ENCODE measurements around the gene AKAP6. TPM values are rescaled to one million over a fixed set of nuclear protein-coding genes. Genes with fewer than 3 reads are reported as not detected.

AKAP6 gene
- total RNA-seq, 1 experiment from 2014 or later = 2.3 TPM

DNA sequence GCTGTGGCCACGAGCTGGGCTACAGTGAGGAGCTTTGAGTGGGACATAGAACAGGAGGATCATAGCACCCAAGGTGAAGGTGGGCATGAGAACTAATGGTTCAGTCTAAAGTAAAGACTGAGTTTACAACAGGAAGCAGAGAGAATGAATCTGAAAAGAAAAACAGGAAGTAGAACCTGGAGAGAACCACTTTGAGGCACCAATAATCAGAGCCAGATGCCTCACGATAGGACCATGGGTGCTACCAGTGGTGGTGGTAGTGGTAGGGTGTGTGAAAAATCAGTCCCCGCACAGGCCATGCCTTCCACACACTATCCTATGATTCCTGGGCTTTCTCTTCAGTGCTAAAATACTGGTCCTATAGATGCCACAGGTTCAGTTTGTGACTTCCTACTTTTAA is 293.6 kb downstream of the AKAP6 start:
- no peak for DNase-seq (ENCODE audit: low spot score)
- in situ Hi-C loops (cut with HindIII; ENCODE audit: low sequenced_read_pairs) = no loop called here

DNA sequence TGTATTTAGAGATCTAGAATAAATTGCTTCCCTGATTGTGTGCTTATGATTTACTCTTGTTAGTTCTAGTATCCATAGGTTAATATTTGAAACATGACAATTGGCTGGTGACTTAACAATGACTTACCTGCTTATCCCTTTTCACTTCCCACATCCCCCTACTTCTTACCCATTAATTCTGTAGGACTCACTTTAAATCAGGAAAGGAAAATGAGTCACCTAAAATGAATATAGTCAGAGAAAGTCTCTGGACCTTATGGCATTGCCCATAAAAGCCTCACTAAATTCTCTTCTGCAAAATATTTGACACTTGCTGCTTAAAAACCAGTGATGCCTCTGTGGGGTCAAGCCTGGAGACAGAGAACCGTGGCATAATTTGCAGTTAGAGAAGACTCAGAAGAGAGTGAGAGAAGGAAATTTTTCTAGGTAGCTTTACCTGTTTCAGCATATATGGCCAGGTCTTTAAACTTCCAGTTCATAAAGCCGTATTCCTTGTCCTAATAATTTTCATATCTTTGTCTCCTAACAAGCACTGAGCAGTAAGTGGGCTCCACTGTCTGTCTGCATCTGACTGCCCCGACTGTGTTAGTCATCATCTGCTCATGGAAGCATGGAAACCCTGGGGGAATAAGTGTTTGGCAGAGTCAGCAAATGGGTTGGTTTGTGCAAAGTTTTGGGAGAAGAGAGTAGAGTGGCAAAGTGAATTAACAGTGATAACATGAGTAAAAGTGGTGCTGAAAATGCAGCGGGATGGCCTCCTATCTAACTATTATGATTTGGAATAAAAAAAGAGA is 294.4 kb downstream of the AKAP6 start:
- in situ Hi-C loops (cut with HindIII; ENCODE audit: low sequenced_read_pairs) = no loop called here
- DNase-seq (ENCODE audit: low spot score) = no peak

DNA sequence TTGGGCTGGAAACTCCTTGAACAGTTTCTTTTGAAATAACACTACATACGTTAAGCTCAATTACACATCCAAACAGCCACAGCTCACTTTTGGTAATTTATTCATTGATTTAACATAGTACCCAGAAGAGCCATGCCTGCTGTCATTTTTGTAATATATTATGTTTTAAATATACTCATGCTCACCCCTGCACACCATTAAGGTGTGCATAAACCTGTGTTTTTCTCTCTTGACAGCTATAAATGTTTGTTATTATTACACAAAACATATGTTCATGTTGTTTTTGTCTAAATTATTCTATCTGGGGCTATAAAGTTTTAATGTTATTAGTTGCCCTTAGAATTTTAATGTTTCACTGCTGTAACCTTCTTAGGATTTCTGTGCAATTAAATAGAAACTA is 296.1 kb downstream of the AKAP6 start:
- in situ Hi-C loops (cut with HindIII; ENCODE audit: low sequenced_read_pairs) = no loop called here
- DNase-seq (ENCODE audit: low spot score) = no peak

DNA sequence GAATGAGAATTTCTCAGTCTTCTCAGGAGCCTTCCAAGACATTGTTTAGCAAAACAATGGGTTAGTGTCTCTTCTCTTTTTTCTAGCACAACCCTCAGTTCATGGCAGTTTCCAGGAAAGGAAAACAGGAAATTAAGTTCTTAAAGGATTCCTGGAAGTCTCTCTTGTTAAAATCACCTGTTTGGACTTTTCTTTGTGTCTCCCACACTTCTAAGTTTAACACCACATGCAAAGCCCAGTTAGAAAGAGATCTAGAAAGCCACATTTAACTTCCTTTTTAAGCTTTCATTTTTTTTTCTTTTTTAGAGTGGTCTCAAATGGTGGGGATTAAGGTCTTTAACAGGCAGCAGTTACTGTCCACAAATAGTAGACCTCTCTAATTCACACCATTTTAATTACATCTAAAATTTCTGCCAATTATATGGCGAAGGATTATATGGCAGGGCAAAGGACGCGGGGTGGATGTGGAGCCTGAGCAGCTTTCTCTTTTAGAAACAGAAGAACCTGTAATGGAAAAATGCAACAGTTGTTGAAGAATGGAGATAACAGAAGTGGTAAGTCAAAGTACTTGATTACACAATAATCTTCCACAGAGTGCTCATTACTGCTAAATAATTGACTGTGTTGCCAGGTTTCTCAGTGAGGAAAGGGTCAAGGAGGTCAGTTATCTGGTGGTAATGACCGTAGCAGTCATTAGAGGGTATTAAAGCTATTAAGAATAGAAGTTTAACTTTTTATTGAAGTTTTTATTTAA is 298.6 kb downstream of the AKAP6 start:
- DNase-seq (ENCODE audit: low spot score) = no peak
- in situ Hi-C loops (cut with HindIII; ENCODE audit: low sequenced_read_pairs) = no loop called here

DNA sequence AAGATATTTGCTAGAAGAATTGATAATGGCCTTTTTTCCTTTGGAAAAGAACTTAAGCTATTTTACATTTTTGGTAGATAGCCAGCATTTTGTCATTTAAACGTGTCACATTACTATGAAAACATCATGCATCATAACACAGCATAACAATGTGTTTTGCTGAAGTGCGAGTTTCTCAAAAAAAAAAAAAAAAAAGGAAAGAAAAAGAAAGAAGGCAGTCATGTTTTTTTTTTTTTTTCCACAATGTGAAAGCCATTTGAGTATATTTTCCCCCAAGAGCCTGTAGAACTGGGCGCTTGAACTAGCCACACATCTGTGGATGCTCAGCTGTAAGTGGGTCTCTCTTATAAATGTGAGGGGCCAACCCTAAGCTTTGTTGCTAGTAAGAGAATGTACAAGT is 300.1 kb downstream of the AKAP6 start:
- no peak for DNase-seq (ENCODE audit: low spot score)
- in situ Hi-C loops (cut with HindIII; ENCODE audit: low sequenced_read_pairs) = no loop called here

DNA sequence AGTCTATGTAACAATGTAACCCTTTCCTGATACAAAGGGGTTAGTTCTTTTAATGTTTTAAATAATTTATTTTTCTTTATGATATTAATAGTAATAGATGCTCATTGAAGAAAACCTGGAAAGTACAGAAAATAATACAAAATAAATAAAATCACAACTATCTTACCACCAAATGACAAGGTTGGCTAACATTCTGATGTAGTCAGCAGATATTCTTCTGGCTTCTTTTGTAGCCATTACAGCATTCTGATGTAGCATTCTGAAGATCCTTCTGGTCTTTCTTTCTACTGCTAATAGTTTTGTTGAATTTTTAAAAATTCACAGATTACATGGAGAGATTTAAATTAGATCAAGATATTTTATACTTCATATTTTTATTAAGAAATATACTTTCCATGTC is 301.6 kb downstream of the AKAP6 start:
- in situ Hi-C loops (cut with HindIII; ENCODE audit: low sequenced_read_pairs) = no loop called here
- DNase-seq (ENCODE audit: low spot score) = no peak

DNA sequence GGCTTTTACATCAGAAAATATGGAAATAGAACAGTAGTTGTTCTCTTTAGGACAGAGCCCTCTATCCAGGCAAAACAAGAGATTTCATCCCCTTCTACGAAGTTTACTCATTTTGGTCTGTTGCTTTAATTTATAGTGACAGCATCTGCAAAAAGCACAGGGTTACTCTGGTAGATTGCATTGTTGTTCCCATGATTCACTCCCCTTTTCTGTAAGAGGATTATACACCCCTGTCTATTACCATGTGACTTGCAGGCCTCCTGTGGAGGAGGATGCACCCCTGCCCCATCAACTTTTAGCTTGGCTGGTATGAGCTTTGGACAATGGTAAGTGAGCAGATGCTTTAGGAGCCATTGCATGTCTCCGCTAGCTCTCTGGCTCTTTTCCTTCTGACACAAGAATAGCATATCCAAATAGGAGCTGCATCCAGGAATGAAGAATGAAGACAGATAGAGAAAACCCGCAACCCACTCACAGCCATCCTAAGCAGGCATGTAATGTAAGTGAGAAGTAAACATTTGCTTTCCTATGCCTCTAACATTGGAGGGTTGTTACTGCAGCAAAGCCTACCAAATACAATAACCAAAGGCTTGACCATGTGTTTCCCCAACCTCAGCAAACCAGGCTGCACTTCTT is 304.2 kb downstream of the AKAP6 start:
- DNase-seq (ENCODE audit: low spot score) = no peak
- in situ Hi-C loops (cut with HindIII; ENCODE audit: low sequenced_read_pairs) = no loop called here

DNA sequence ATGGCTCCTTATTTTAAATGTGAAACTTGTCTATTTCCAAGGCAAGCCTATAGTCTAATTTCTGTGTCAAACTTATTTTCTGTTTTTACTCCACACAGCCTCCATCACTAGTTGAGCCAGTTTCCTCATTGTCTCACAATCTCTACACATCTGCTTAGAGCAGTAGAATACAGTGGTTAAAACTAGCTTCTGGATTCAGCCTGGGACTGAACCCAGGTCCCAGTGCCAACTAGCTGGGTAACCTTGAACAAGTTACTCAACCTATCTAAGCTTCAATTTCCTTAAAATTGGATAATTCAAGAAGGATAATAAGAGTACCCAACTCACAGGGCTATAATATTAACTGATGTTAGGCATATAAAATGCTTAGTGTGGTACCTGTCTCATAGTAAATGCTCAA is 304.8 kb downstream of the AKAP6 start:
- no peak for DNase-seq (ENCODE audit: low spot score)
- in situ Hi-C loops (cut with HindIII; ENCODE audit: low sequenced_read_pairs) = no loop called here

DNA sequence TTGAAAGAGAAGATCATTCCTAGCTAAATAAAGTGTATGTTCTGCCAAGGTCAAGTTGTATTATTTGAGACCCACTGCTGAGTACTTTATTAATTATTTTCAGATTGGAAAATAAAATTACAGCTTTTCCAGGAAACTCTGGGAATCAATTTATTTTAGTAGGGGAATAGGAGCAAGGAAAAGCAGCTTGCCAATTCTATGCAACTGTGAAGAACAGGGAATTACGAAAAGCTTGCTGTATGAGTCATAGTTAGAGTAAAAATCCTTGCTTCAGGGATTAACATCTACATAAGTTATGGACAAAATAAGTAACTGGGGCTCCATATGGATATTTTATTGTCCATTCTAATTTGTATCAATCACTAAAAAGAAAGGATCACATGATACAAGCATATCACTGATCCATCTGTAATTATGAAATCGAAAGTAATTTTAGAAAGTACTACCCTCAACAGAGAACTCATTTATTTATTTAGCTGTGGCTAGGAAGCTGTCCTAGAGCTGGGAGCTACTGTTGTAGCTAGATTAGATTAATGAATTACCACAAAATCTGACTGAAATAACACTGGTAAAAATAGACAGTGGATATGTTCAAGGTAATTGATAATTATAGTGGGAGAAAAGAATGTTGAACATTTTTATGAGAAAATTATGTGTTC is 306.1 kb downstream of the AKAP6 start:
- no peak for DNase-seq (ENCODE audit: low spot score)
- in situ Hi-C loops (cut with HindIII; ENCODE audit: low sequenced_read_pairs) = no loop called here

DNA sequence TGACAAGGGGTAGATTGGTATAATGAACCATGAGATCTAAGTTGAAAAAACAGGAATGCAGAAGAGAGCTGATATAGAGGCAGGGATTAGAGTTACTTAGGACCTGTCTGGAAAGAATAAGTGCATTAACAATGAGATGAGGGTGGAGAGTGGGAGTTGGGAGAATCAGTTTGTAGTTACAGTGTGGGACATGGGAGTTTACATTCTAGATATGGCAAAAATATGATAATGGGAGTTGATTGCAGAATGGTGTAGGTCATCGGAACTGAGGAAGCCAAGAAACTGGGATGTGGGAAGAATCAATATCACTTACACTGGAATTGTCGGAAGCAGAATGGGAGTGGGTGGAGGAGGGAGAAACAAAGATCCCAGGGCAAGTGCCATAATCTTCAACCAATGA is 308.5 kb downstream of the AKAP6 start:
- in situ Hi-C loops (cut with HindIII; ENCODE audit: low sequenced_read_pairs) = no loop called here
- no peak for DNase-seq (ENCODE audit: low spot score)

DNA sequence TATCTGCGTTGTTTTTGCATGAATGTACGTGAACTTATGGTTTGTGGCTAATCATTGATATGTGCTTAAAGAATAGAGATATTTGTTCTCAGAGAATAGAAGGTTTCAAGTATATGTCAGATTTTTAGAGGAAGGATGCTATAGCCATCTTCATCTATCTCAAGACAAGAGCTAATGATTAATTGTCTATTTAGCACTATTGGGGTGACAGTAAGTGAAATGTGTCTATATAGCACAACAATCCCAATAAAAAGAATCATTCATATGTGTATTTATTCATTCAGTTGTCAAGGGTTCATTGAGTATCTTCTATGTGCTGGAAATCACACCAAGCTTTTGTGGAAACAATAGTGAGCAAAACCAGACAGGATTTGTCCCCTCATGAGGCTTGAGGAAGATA is 310.1 kb downstream of the AKAP6 start:
- no peak for DNase-seq (ENCODE audit: low spot score)
- in situ Hi-C loops (cut with HindIII; ENCODE audit: low sequenced_read_pairs) = no loop called here

DNA sequence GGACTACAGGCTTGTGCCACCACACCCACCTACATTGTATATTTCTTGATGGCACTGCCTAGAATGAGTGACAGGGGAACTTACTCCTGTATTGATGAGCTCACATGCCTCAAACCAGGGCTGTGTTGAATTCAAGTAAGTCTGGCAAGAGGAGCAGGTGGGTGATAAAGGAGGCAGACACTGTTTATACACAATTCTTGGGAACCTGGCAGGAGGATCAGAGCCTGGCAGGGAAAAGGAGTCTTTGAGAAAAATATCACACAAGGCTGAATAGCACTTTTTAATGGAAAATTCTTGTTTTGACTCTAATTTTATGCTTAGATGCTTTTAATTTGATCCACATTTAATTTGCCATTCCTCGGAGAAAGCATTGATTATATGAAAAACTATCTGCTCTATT is 316.5 kb downstream of the AKAP6 start:
- DNase-seq (ENCODE audit: low spot score) = no peak
- in situ Hi-C loops (cut with HindIII; ENCODE audit: low sequenced_read_pairs) = no loop called here

DNA sequence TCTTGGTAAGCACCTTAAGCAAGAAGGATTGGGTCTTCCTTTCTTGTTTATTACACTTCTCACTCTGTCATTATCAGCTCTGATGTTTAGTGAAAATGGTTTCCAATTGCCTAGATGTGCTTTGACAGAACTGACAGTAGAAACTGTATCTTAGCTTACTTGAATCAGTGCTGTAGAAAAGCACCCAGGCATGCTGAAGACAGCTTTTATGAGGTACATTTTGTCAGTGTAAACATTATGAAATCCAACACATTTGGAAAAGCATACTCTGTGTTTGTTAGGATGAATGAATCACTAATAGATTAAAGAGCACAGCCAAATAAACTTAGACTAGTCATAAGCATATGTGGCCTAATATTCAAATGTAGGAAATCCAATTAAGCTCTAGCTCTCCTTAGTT is 319.3 kb downstream of the AKAP6 start:
- in situ Hi-C loops (cut with HindIII; ENCODE audit: low sequenced_read_pairs) = no loop called here
- peak; percentile 14 for DNase-seq (ENCODE audit: low spot score)

DNA sequence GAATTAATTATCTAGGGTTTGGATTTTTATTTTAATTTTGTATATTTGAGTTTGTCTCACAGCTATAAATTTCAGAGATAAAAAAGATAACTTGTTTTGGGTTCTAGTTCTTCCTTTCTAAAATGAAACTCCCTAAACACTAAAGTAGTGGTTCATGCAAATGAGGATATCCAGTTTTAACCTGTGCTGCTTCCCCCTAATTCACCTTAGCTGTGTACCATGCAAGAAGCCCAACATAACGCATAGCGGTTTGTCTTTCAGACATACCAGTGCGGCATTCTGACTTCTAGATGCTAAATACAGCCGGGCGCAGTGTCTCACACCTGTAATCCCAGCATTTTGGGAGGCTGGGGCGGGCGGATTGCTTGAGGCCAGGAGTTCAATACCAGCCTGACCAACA is 320.9 kb downstream of the AKAP6 start:
- in situ Hi-C loops (cut with HindIII; ENCODE audit: low sequenced_read_pairs) = no loop called here
- DNase-seq (ENCODE audit: low spot score) = no peak

DNA sequence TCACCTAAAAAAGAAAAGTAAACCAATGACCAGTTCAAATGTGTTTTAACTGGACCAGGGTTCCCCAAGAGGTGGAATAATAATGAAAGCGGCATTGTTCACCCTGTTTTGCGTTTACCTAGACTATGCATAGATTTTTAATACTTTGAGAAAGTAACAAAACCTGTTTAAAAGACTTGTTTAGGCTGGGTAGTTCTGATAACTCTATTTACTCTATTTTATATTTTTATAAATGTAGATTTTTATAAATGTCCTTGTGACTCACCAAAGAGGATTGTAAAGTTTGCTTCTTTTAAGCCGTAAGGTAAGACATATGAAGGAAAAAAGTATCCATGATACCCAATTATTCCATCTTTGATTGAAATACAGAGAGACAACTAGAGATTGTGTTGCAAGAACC is 321.6 kb downstream of the AKAP6 start:
- in situ Hi-C loops (cut with HindIII; ENCODE audit: low sequenced_read_pairs) = no loop called here

DNA sequence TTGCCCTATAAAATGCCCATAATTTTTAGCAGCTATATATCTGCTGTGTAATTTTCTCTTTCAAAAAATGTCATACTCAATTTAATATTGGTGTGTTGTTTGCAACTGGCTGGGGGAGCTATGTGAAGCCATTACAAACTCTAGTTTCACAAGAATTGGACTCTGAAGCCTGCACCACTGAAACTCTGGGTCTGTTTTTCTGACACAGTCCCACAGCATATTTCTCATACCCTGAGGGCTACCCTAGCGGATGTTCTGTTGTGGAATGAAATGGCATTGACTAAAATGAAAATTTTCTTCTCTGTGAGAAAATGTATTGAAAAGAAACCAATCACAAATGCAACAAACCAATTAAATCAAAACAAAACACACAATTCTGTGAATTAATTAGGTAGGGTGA is 325.0 kb downstream of the AKAP6 start:
- DNase-seq (ENCODE audit: low spot score) = no peak
- in situ Hi-C loops (cut with HindIII; ENCODE audit: low sequenced_read_pairs) = no loop called here

More for the DNA sequence above, 321.6 kb downstream of the AKAP6 start:
- DNase-seq (ENCODE audit: low spot score) = no peak

DNA sequence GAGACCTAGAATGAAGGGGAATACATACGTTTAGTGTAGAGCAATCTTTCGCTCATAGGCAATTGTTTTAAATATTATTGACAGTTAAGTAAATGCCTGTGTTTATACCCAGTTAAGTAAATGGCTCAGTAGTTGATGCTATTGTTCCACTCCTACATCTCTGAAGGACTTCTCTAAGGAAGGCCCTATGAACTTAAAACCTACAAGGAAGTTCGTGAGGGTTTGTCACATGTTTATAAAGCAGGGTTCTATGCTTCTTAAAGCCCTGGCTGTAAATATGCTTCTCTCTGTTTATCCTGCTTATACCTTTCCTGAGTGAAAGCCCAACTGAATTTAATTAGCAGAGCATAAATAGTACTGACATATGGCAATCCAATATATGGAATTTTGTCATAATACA is 327.5 kb downstream of the AKAP6 start:
- in situ Hi-C loops (cut with HindIII; ENCODE audit: low sequenced_read_pairs) = no loop called here
- no peak for DNase-seq (ENCODE audit: low spot score)

DNA sequence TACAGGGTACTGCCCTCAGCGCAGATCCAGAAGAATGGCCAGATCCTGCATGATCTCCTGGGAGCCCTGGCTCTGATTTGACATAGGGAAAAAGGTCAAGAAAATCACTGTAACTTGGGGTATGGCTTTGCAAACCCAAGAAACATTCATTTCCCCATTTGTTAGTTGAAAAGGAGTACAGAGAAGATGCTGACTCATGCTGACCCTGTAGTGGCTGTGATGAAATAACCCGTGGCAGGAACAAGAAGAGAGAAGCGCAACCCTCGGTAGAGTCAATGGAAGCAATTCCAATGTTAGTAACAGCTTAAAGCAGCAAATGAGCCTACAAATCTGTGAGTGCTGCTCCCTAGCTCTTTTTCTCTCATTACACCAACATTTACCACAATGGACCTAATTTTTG is 328.0 kb downstream of the AKAP6 start:
- DNase-seq (ENCODE audit: low spot score) = peak; percentile 26
- in situ Hi-C loops (cut with HindIII; ENCODE audit: low sequenced_read_pairs) = no loop called here

DNA sequence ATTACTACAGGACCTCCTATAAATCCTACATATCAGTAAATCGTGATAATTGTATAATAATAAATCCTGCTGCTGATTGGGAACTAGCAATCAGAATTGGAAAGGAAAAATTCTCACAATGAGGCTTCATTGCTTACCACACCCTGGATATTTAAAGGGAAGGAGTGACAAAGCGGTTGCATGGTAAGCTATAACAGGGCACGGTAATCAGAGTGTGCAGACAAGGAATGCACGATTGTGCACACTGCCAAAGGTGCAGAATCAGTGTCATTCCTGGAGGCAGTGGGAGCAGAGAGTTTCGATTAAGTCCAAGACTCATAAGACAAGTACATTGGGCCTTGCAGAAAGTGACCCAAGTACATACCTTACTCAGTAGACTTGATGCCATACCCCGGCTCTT is 332.1 kb downstream of the AKAP6 start:
- DNase-seq (ENCODE audit: low spot score) = no peak
- in situ Hi-C loops (cut with HindIII; ENCODE audit: low sequenced_read_pairs) = no loop called here

DNA sequence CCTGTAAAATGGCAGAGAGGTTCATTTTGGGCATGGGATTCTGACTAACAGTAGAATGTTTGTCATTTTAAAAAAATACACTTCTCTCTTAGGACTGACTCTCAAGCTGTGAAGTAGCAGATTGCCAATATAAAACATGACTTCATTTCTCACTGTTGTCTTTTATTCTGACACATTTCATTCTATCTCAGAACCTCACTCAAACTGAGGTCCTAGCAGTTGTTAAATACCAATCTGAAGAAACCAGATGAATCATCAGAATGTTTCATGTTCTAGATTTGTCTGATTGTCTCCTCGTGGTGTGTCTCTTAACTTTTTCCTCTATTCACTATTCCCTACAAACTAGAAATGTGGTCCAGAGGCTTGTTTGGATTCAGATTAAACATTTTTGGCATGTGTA is 333.1 kb downstream of the AKAP6 start:
- no peak for DNase-seq (ENCODE audit: low spot score)
- in situ Hi-C loops (cut with HindIII; ENCODE audit: low sequenced_read_pairs) = no loop called here

Measured in G401 (cell line).